Natural killer cell (primary cell): ENCODE data around the gene CAMTA1. TPM values are rescaled to one million over a fixed set of nuclear protein-coding genes. Genes with fewer than 3 reads are reported as not detected.

ENCODE experiments used
- ATAC-seq, 3 donors: fragments of 150-1000 bp in 2 of 3; fragments of 200-7000 bp in 1 of 3; cut with Tn5 transposase; 1 replicate in 1 of 3; 2 replicates in 2 of 3; pipeline ENCODE4 v1.10.0; 2021; ENCODE audit warnings: mild to moderate bottlenecking in 2 of 3, moderate library complexity in 2 of 3
- DNase-seq, 2 donors: peaks; one replicate each; pipeline versions ENCODE4 v3.0.0 to v3.0.0-alpha.2; 2013 to 2021; ENCODE audit warnings: mixed read lengths in 1 of 2
- H3K27ac ChIP-seq: one replicate; pipeline ENCODE4 v1.5.1; 2013; ENCODE audit warnings: mild to moderate bottlenecking, low read length
- H3K27me3 ChIP-seq: one replicate; pipeline ENCODE4 v1.6.1; 2013; ENCODE audit warnings: low read length; ENCODE audit not compliant: control insufficient read depth, insufficient read depth
- H3K36me3 ChIP-seq: one replicate; pipeline ENCODE4 v1.6.1; 2013; ENCODE audit warnings: low read length; ENCODE audit not compliant: control insufficient read depth, insufficient read depth
- H3K4me1 ChIP-seq: one replicate; pipeline ENCODE4 v1.6.1; 2013; ENCODE audit warnings: low read length; ENCODE audit not compliant: control insufficient read depth, insufficient read depth
- H3K4me3 ChIP-seq: one replicate; pipeline ENCODE4 v1.5.1; 2013; ENCODE audit warnings: low read length
- H3K9me3 ChIP-seq: one replicate; pipeline ENCODE4 v1.6.1; 2013; ENCODE audit warnings: low read length; ENCODE audit not compliant: control insufficient read depth, insufficient read depth
- H3K27ac Mint-ChIP-seq, 2 donors: one replicate each; pipeline ENCODE4 v1.8.0; 2022; ENCODE audit warnings: mild to moderate bottlenecking in 2 of 2, mixed read lengths in 2 of 2, moderate library complexity in 1 of 2
- H3K27me3 Mint-ChIP-seq, 2 donors: one replicate each; pipeline ENCODE4 v1.8.0; 2022; ENCODE audit warnings: low read depth in 2 of 2, mixed read lengths in 2 of 2
- H3K36me3 Mint-ChIP-seq: one replicate; pipeline ENCODE4 v1.8.0; 2022; ENCODE audit warnings: mixed read lengths
- H3K4me1 Mint-ChIP-seq, 2 donors: one replicate each; pipeline ENCODE4 v1.8.0; 2022; ENCODE audit warnings: mixed read lengths in 2 of 2
- H3K4me3 Mint-ChIP-seq: one replicate; pipeline ENCODE4 v1.8.0; 2022; ENCODE audit warnings: mild to moderate bottlenecking, moderate library complexity, mixed read lengths
- H3K9me3 Mint-ChIP-seq, 2 donors: one replicate each; pipeline ENCODE4 v1.8.0; 2022; ENCODE audit warnings: mixed read lengths in 2 of 2
- CTCF ChIP-seq: fragments of 200-600 bp; IDR thresholded peaks from one replicate; pipeline ENCODE4 v1.8.0; 2022; ENCODE audit warnings: antibody characterized with exemption
- WGBS: methylation state at CpG from one replicate; pipeline ENCODE4 v1.1.7; 2013; ENCODE audit warnings: missing lambda C conversion rate; ENCODE audit not compliant: insufficient coverage; 5-methylcytosine and 5-hydroxymethylcytosine counted together
- intact Hi-C: fragments of 100-400 bp; cut with micrococcal nuclease; formaldehyde crosslinking; loops from one replicate; pipeline ENCODE4 v1.14.2; 2022
- total RNA-seq, 4 donors: library from RNA; stranded (reverse); fragments of 120-200 nt in 1 of 4; gene quantifications; one replicate each; pipeline versions ENCODE4 v1.2.3 to v1.2.4, GENCODE V29; 2013 to 2022

CAMTA1 gene
- total RNA-seq, 3 donors from 2014 or later (not counting 1 experiment from before 2014, with no cell fraction given): 40.6 to 53.3 (median 44.9) TPM

GRCh38 chr1:7385471-7386225 is 600.4 kb downstream of the CAMTA1 start:
- intact Hi-C loops: no loop called here
- Mint-ChIP-seq H3K4me3 (no peak overlapping the region), H3K27ac (no peak overlapping the region), H3K27me3 (no peaks in the 10 kb centered on the region), H3K4me1 (no peaks in the 10 kb centered on the region), H3K9me3 (no peaks in the 10 kb centered on the region), H3K36me3 (no peaks in the 10 kb centered on the region)
- Histone ChIP-seq H3K27me3 (no peaks in the 10 kb centered on the region), H3K4me3 (no peak overlapping the region), H3K36me3 (no peaks in the 10 kb centered on the region), H3K9me3 (no peaks in the 10 kb centered on the region), H3K27ac (no peak overlapping the region), H3K4me1 (no peaks in the 10 kb centered on the region)
- 83% methylated on average over 19 of the region's 19 CpGs for WGBS
- no peak for ATAC-seq
- DNase-seq: no peak
- no peak for TF ChIP-seq CTCF

DNA sequence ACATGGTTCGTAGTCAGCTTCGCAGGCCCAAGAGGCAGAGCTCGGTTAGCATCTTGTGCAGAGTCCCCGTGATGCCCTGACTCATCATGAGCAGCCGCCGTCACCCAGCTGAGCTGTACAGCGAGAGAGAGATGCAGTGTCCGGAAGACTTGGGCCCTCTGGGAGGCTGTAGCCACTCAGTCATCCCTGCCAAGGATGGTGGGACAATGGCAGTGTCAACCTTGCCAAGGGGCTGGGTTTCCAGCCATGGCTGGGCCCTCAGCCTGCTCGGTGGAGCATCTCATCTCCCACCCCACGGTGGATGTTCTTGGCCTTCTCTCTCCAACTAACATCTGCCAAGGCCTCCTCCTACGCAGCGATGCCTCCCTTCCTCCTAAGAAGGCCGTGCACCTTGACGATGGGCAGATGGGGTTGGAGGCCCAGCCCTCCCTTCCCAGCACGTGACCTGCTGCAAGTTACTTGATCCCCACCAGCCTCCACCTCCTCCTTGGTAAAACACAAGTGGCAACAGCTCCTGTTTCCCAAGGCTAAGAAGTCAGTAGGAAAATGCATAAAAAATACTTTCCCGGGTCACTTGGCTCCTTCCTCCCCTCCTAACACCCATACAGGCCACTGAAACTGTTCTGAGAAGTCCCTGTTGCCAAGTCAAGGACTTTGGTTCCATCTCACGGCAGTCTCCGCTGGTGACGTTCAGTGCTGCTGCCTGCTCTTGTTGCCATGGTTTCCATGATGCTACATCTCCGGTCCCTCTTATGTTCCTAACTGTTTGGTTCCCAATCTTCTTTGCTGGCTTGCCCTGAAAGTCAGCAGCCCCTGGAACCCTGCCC is 601.2 kb downstream of the CAMTA1 start:
- Histone ChIP-seq H3K4me3 (no peak overlapping the region), H3K4me1 (no peaks in the 10 kb centered on the region), H3K9me3 (no peaks in the 10 kb centered on the region), H3K27ac (no peak overlapping the region), H3K27me3 (no peaks in the 10 kb centered on the region), H3K36me3 (no peaks in the 10 kb centered on the region)
- no peaks in the 10 kb centered on the region for H3K4me1 Mint-ChIP-seq
- intact Hi-C loops: no loop called here
- H3K27me3 Mint-ChIP-seq: no peaks in the 10 kb centered on the region
- DNase-seq: no peak
- no peak for ATAC-seq
- TF ChIP-seq CTCF: no peak
- no peak overlapping the region for H3K4me3 Mint-ChIP-seq
- H3K36me3 Mint-ChIP-seq: no peaks in the 10 kb centered on the region
- no peaks in the 10 kb centered on the region for H3K9me3 Mint-ChIP-seq
- no peak overlapping the region for H3K27ac Mint-ChIP-seq
- 89% methylated on average over 20 of the region's 20 CpGs for WGBS

DNA sequence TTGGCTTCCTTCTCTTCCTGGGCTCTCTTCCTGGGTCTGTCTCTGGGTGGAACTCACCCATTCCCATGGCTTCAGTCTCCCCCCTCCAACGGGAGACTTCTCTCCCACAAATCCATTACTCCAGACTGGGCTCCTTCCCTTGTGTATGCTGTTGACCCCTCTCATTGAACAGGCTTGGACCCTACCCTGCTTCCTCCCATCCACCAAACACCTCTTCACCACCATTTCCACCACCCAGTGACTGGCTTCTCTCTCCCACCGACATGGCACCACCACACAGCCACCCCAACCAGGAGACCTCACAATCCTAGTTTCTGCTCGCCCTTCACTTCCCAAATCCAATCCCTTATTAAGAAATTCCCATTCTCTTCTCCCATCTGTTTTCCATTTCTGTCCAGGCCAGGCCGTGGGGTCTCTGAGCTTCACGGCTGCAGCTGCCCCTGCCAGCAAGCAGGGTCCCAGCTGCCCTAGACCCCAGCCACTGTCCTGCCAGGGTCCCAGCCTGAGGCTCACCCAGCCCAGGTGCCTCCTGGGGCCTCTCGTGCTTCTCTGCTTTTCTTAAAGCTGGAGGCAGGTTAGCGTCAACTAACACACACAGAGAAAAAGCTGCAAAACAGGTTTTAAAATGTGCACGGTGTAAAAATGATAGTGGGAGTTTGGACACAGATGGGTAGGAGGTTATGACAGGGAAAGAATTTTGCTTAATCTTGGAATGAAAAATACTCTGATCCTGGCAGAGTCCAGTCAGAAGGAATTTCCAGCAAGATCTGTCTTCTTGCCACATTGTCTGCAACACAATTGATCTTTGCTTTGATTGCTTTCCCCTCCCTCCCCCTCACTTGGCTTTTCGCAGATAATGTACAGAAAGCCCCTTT is 602.0 kb downstream of the CAMTA1 start:
- Histone ChIP-seq H3K9me3 (no peaks in the 10 kb centered on the region), H3K27me3 (no peaks in the 10 kb centered on the region), H3K4me3 (no peak overlapping the region), H3K4me1 (no peaks in the 10 kb centered on the region), H3K36me3 (no peaks in the 10 kb centered on the region), H3K27ac (no peak overlapping the region)
- ATAC-seq (no peak), DNase-seq (no peak)
- no peaks in the 10 kb centered on the region for H3K27me3 Mint-ChIP-seq
- H3K27ac Mint-ChIP-seq: no peak overlapping the region
- no peaks in the 10 kb centered on the region for H3K9me3 Mint-ChIP-seq
- no peaks in the 10 kb centered on the region for H3K36me3 Mint-ChIP-seq
- TF ChIP-seq CTCF: no peak
- no peaks in the 10 kb centered on the region for H3K4me1 Mint-ChIP-seq
- intact Hi-C loops: no loop called here
- WGBS: 83% methylated on average over 9 of the region's 9 CpGs
- H3K4me3 Mint-ChIP-seq: no peak overlapping the region
